OCI-LY3 (cell line): ENCODE results near the gene EPHA2.

Experiments
- H2AFZ ChIP-seq: fragments of 200-600, 300-600 bp; shearing (Covaris generic); 2 replicates; pipeline ENCODE4 v1.6.0; 2014; ENCODE audit warnings: antibody characterized with exemption, low read depth, low read length
- H3K27ac ChIP-seq: fragments of 200-600, 300-600 bp; sonication (generic); 2 replicates; pipeline ENCODE4 v1.5.1; 2014; ENCODE audit warnings: mild to moderate bottlenecking, low read length, moderate library complexity, mixed read lengths
- H3K27me3 ChIP-seq: fragments of 200-600, 300-600 bp; sonication (generic); 2 replicates; pipeline ENCODE4 v1.6.1; 2014; ENCODE audit warnings: low read depth, low read length, mixed read lengths
- H3K36me3 ChIP-seq: fragments of 200-600, 300-600 bp; sonication (generic); replicated peaks from 2 replicates; pipeline ENCODE3; 2014; ENCODE audit warnings: low read depth, low read length, mixed read lengths
- H3K4me1 ChIP-seq: fragments of 300-600, 200-600 bp; sonication (generic); 2 replicates; pipeline ENCODE4 v1.6.1; 2014; ENCODE audit warnings: low read length, mixed read lengths
- H3K4me2 ChIP-seq: fragments of 200-600, 300-600 bp; sonication (generic); 2 replicates; pipeline ENCODE4 v1.6.1; 2014; ENCODE audit warnings: low read length, mixed read lengths
- H3K4me3 ChIP-seq: fragments of 300-600, 200-600 bp; sonication (generic); 2 replicates; pipeline ENCODE4 v1.5.1; 2014; ENCODE audit warnings: antibody characterized with exemption, mild to moderate bottlenecking, low read length, moderate library complexity
- H3K79me2 ChIP-seq: fragments of 300-600, 200-600 bp; shearing (Covaris generic); 2 replicates; pipeline ENCODE4 v1.6.1; 2014; ENCODE audit warnings: mild to moderate bottlenecking, low read length, mixed read lengths
- H3K9ac ChIP-seq: fragments of 300-600, 200-600 bp; shearing (Covaris generic); 2 replicates; pipeline ENCODE4 v1.6.0; 2014; ENCODE audit warnings: mild to moderate bottlenecking, low read length, moderate library complexity
- H3K9me3 ChIP-seq: fragments of 200-600, 300-600 bp; shearing (Covaris generic); 2 replicates; pipeline ENCODE4 v1.6.1; 2014; ENCODE audit warnings: low read length, mixed read lengths; ENCODE audit not compliant: insufficient read depth
- H4K20me1 ChIP-seq: fragments of 200-600, 300-600 bp; sonication (generic); 2 replicates; pipeline ENCODE4 v1.6.1; 2016; ENCODE audit warnings: low read length, mixed read lengths; ENCODE audit not compliant: insufficient read depth
- CTCF ChIP-seq: fragments of 200-600, 300-600 bp; sonication (generic); IDR thresholded peaks from 2 replicates; pipeline ENCODE4 v1.5.1; 2014; ENCODE audit warnings: antibody characterized with exemption, low read length, low read depth
- EZH2phosphoT487 ChIP-seq: fragments of 200-600 bp; shearing (Covaris generic); IDR thresholded peaks from 2 replicates; pipeline ENCODE4 v1.6.1; 2018; ENCODE audit warnings: antibody characterized with exemption, mixed run types, low read depth

The EPHA2 gene

GRCh38 chr1:16191916-16192546 is 36.2 kb upstream of the EPHA2 start:
- H3K4me1 ChIP-seq, result peaks cover 3% of the 10 kb centered on the region; the same call in 1 of the 2 replicates
- H3K27me3 ChIP-seq, result peaks cover 6% of the 10 kb centered on the region; the same call in 1 of the 2 replicates
- TF ChIP-seq EZH2phosphoT487 (no peak), CTCF (no peak)
- H2AFZ ChIP-seq, result no peak overlapping the region
- H3K9ac ChIP-seq, result no peak overlapping the region
- H4K20me1 ChIP-seq, result no peaks in the 10 kb centered on the region
- H3K79me2 ChIP-seq, result no peaks in the 10 kb centered on the region
- no peak overlapping the region for H3K27ac ChIP-seq
- no peak overlapping the region for H3K4me2 ChIP-seq
- H3K36me3 ChIP-seq, result no peaks in the 10 kb centered on the region
- no peak overlapping the region for H3K4me3 ChIP-seq
- no peaks in the 10 kb centered on the region for H3K9me3 ChIP-seq

GRCh38 chr1:16191309-16191708 is 35.4 kb upstream of the EPHA2 start:
- Histone ChIP-seq H2AFZ (no peak overlapping the region), H3K4me3 (no peak overlapping the region), H3K27me3 (peaks cover 6% of the 10 kb centered on the region; the same call in 1 of the 2 replicates), H3K9ac (no peak overlapping the region), H3K79me2 (no peaks in the 10 kb centered on the region), H3K27ac (no peak overlapping the region), H3K4me1 (peaks cover 3% of the 10 kb centered on the region; the same call in 1 of the 2 replicates), H4K20me1 (no peaks in the 10 kb centered on the region), H3K36me3 (no peaks in the 10 kb centered on the region), H3K9me3 (no peaks in the 10 kb centered on the region), H3K4me2 (no peak overlapping the region)
- no peak for TF ChIP-seq EZH2phosphoT487
- TF ChIP-seq CTCF, result no peak

- Histone ChIP-seq H3K4me2 (no peak overlapping the region), H3K4me3 (no peak overlapping the region), H3K79me2 (no peaks in the 10 kb centered on the region), H3K27ac (no peak overlapping the region), H3K27me3 (peaks cover 6% of the 10 kb centered on the region; the same call in 1 of the 2 replicates), H3K9me3 (no peaks in the 10 kb centered on the region), H2AFZ (no peak overlapping the region), H3K4me1 (peaks cover 3% of the 10 kb centered on the region; the same call in 1 of the 2 replicates), H3K9ac (no peak overlapping the region), H4K20me1 (no peaks in the 10 kb centered on the region), H3K36me3 (no peaks in the 10 kb centered on the region)
- TF ChIP-seq CTCF (no peak), EZH2phosphoT487 (no peak)
Measured at GRCh38 chr1:16189921-16190621, 34.2 kb upstream of the EPHA2 start.

- H3K36me3 ChIP-seq, result no peaks in the 10 kb centered on the region
- no peak overlapping the region for H3K4me3 ChIP-seq
- no peak for TF ChIP-seq CTCF
- no peak for TF ChIP-seq EZH2phosphoT487
- H3K4me2 ChIP-seq, result no peak overlapping the region
- H3K9ac ChIP-seq, result no peak overlapping the region
- H3K27ac ChIP-seq, result no peak overlapping the region
- H3K27me3 ChIP-seq, result peaks cover 6% of the 10 kb centered on the region; the same call in 1 of the 2 replicates
- no peaks in the 10 kb centered on the region for H3K79me2 ChIP-seq
- H4K20me1 ChIP-seq, result no peaks in the 10 kb centered on the region
- no peak overlapping the region for H2AFZ ChIP-seq
- H3K9me3 ChIP-seq, result no peaks in the 10 kb centered on the region
- H3K4me1 ChIP-seq, result peaks cover 3% of the 10 kb centered on the region; the same call in 1 of the 2 replicates
Measured at GRCh38 chr1:16189003-16189402, 33.1 kb upstream of the EPHA2 start.
